ENCODE data around the gene ITPRID1.
"Not testable (repeated sequence)": the region's sequence is repeated elsewhere in the genome, so short reads cannot be mapped to it uniquely, and the experiment has no call there.

Gene ITPRID1

GRCh38 chr7:31516680-31517502 lies 3.0 kb downstream of the ITPRID1 start:
- DNase-seq (ENCODE audit: low spot score): no peak

GRCh38 chr7:31517513-31517912 lies 3.6 kb downstream of the ITPRID1 start:
- no peak for DNase-seq (ENCODE audit: low spot score)

DNA sequence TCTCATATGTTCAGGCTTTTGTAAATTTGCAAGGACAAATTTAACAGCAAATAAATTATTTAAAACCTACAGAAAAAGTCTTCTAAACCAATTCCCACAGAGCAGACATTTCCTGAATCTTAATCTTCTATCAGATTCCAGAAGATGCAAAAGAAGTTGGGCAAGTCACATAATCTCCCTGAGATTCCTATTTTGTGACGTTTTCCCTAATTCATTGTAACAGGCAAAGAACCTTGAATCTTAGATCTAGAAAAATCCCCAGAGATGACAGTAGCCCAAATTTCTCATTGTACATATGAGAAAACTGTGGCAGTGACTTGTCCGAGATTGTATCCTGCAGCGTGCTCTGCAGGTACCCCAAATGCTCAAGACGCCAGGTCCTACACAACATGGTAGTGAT lies 4.9 kb downstream of the ITPRID1 start:
- no peak for DNase-seq (ENCODE audit: low spot score)

DNA sequence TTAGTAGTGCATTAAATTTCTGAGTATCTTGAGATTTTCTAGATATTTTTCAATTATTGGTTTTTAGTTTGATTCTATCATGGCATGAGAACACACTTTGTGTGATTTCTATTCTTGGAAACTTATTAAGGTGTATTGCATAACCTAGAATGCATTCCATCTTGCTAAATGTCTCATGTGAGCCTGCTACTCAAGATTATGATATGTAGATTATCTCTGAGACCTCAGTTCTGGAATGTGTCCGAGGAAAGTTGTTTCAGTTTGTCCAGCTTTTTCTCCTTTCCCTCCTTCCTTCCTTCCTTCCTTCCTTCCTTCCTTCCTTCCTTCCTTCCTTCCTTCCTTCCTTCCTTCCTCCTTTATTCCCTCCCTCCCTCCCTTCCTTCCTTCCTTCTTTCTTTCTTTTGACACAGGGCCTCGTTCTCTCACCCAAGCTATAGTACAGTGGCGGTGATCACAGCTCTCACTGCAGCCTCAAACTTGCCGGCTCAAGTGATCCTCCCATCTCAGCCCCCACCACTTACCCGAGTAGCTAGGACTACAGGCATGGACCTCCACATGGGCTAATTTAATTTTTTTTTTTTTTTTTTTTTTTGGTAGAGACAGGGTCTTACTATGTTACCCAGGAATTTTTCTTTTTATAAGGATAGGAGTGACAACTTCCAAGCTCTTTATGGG lies 7.6 kb downstream of the ITPRID1 start:
- no peak for DNase-seq (ENCODE audit: low spot score)

DNA sequence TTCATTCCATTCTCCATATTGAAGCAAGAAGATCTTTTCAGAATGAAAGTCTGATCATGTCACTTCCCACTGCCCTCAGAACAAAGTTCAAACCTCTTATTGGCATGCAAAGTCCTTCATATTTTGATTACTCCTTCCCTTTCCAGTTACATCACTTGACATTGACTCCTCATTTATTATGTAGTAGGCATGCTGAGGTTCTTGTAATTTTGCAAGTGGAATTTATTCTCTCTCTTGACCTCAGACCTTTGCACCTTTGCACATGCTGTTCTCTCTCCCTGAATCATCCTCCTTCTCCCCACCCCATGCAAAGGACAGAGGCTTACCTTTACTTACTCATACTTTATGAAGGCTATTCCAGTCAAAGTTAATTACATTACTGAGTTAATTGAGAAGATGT lies 13.0 kb downstream of the ITPRID1 start:
- DNase-seq (ENCODE audit: low spot score): no peak

DNA sequence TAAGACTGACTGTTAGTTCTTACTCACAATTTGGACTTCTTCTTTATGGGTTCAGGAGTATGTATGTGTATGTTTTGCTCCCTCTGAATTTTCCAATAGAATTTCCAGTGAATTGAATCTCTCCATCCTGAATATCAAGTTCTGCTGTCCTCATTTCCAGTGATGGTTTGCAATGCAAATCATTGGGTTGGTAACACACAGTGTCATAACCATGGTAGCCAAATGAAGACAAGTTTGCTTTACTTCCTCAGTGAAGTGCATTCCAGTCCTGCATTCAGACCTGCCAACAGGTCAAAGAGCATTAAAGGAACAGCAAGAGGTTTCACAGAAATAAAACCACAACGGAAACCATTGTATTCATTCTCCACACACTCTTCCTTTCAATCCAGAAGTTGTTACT lies 15.2 kb downstream of the ITPRID1 start:
- no peak for DNase-seq (ENCODE audit: low spot score)

- not testable (repeated sequence) for DNase-seq (ENCODE audit: low spot score)
These were observed 26.8 kb downstream of the ITPRID1 start for GRCh38 chr7:31540651-31541185.

- DNase-seq (ENCODE audit: low spot score): no peak
These were observed 31.7 kb downstream of the ITPRID1 start for GRCh38 chr7:31545549-31545948.

DNA sequence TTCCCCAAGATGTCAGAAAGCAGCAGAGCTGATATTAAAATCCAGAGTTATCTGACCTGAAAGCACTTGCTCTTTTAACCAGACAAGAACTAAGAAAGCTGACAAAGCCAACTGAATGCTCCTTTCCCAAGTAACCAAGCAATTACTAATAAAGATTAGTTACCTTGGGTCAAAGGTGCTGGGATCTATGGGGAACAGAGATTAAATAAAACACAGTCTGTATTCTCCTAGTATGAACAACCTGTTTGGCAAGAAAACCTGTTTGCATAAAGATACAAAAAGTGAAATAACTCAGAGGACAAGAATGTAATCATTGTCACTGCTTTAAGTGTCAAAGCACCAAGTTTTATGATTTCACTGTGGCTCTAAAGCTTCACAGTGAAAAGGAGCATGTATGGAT lies 35.7 kb downstream of the ITPRID1 start:
- no peak for DNase-seq (ENCODE audit: low spot score)

GRCh38 chr7:31550432-31550831 lies 36.5 kb downstream of the ITPRID1 start:
- no peak for DNase-seq (ENCODE audit: low spot score)

DNA sequence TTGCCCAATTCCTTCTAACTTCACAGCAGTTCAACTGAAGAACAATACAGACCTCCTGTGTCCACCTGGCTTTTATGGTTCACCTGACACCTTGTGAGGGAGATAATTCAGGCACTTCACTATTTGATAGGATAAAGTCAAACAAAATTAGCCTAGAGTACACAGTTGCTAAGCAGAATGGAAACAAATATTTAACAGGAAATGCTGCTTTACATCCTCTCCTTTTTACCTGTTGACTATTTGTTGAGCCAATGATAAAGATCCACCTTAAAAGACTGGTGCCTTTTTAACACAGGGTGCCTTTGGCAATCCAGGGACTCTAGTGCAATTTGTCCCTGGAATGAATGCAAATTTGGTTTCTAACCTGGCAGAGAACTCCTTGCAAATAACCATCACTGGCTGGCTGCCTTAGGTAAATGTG lies 39.8 kb downstream of the ITPRID1 start:
- DNase-seq (ENCODE audit: low spot score): no peak

DNA sequence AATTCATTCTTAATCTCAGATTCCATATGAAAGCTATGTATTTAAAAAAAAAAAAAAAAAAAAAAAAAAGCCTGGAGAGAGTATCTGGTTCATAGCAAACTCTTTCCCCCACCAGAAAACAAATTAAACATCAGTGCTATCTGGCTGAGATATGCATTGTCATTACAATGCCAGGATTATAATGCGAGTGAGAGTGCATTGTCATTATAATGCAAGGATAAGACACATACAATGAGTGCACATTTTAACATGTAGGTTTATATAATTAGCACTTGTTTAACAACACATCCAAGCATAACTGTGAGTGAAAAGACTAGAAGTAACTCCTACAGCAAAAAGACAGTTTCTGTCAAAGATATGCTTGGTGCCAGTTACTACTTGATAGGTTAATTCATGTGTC lies 48.1 kb downstream of the ITPRID1 start:
- no peak for DNase-seq (ENCODE audit: low spot score)

GRCh38 chr7:31563522-31563921 lies 49.6 kb downstream of the ITPRID1 start:
- no peak for DNase-seq (ENCODE audit: low spot score)

DNA sequence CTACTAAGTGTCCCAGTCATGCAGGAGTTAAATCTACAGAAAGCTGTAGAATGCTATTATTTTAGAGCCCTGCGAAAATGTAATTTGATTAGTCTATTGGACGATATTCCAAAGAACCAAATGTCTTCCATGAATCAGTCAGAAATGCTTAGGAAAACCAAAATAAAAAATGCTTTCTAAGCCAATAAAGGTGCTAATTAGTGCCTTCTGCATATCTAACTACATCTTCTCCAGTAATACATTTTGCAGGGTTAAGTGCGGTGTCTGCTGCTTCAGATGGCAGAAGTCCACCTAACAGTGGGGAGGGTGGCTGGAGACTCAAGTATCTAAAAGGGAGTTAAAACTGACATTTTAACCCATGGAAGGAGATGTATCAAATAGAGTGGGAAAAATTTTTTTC lies 50.1 kb downstream of the ITPRID1 start:
- DNase-seq (ENCODE audit: low spot score): no peak

DNA sequence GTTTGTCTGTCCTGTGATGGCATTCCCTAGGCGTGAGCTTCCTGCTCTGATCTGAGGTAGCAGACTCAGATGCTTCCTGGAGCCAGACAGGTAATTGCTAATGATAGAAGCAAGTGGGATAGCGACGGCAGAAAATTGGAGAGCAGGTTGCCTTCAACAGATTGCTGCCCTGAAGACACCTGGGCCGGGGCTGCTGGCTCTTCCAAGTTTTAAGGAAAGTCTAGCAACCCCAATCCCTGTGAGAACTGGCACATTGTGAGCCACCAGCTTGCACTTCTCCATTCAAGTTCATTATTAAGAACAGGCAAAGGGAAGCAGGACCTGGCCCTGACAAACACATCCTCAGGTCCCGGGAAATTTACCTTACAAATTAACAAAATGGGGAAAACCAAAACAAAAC lies 50.8 kb downstream of the ITPRID1 start:
- DNase-seq (ENCODE audit: low spot score): no peak

GRCh38 chr7:31569528-31569927 lies 55.6 kb downstream of the ITPRID1 start:
- DNase-seq (ENCODE audit: low spot score): no peak

- no peak for DNase-seq (ENCODE audit: low spot score)
These were observed 69.6 kb downstream of the ITPRID1 start for GRCh38 chr7:31583526-31583925.

DNA sequence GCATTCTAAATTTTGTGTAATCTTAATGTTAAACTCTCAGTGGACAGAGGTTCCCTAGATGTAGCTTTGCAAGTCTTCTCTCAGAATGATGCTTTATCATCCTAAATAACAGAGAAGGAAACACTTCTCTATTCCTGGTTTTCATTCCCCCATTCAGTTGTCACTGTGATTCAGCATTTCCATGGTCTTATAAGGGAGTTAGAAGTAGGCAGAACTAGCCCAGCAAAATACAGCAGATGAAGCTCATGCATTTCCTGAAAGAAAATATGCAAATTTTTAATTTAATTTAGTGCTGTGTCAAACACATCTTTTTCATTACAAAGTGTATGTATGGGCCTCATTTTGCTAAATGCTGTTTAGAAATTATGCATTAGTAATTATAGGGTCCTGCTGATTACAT lies 70.1 kb downstream of the ITPRID1 start:
- DNase-seq (ENCODE audit: low spot score): no peak

GRCh38 chr7:31595390-31595789 lies 81.5 kb downstream of the ITPRID1 start:
- no peak for DNase-seq (ENCODE audit: low spot score)

- no peak for DNase-seq (ENCODE audit: low spot score)
These were observed 88.2 kb downstream of the ITPRID1 start for GRCh38 chr7:31602041-31602625.

GRCh38 chr7:31603046-31603445 lies 89.2 kb downstream of the ITPRID1 start:
- DNase-seq (ENCODE audit: low spot score): no peak

DNA sequence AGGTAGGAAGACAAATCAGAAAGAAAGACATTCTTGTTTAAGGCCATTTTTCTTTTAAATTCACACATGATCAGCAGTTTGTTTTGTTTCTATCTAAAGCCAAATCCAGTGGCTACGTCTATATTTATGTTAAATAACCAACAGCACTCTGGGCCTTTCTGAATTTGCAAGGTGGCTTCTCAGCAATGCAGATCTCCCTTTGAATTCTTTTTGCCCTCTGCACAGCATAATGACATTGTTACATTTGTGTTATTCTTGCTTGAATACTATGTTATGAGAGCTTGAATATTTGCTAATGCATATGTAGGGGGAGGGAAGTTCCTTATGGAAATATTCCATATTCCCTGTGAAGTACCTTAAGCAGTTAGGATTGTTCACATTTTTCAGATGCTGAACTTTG lies 99.7 kb downstream of the ITPRID1 start:
- DNase-seq (ENCODE audit: low spot score): no peak

- DNase-seq (ENCODE audit: low spot score): no peak
These were observed 119.6 kb downstream of the ITPRID1 start for GRCh38 chr7:31633467-31633866.
